HepG2 (cell line): ENCODE data around the gene ACOXL. TPM values are rescaled to one million over a fixed set of nuclear protein-coding genes. Genes with fewer than 3 reads are reported as not detected.

ENCODE experiments used
- ATAC-seq: fragments of 200-7000 bp; cut with Tn5 transposase; 3 replicates; pipeline ENCODE4 v1.9.1; 2020; ENCODE audit warnings: mild to moderate bottlenecking, moderate library complexity
- BruUV-seq: library from RNA; stranded (reverse); fragments of 400-500 nt; replicated peaks from 2 replicates; lab custom pipeline; 2021; lab: Mats Ljungman, UMichigan
- CTCF ChIA-PET: fragments of 300-600 bp; formaldehyde crosslinking; extraction: SDS; loops from one replicate; lab custom pipeline; 2021; ENCODE audit warnings: low total read pairs, inconsistent platforms, low intra/inter-chr PET ratio; lab: Yijun Ruan, JAX
- POLR2A ChIA-PET: fragments of 350-600 bp; sonication (Branson Sonifier 250); formaldehyde crosslinking; loops from one replicate; lab custom pipeline; 2020; ENCODE audit warnings: antibody characterized with exemption, inconsistent platforms; lab: Yijun Ruan, JAX
- DNase-seq: peaks from one replicate; pipeline ENCODE4 v3.0.0-alpha.2; 2015; ENCODE audit warnings: low spot score
- FAIRE-seq: peaks from 3 replicates; lab custom pipeline; 2011; peaks lifted over from hg19 to GRCh38; lab: Jason Lieb, UNC
- H2AFZ ChIP-seq: one replicate; pipeline ENCODE4 v1.6.1; 2011; ENCODE audit warnings: low read length, inconsistent platforms
- H3K27ac ChIP-seq: fragments of 300-600 bp; 3 replicates; pipeline ENCODE4 v1.8.0; 2011; ENCODE audit warnings: mixed run types, mild to moderate bottlenecking, mixed read lengths, low read length, inconsistent platforms; ENCODE audit not compliant: insufficient read depth; ENCODE audit errors: extremely low read length
- H3K27me3 ChIP-seq, 2 experiments: fragments of 200-600 bp in 1 of 2; 2 replicates in 1 of 2; 3 replicates in 1 of 2; pipeline versions ENCODE4 v1.6.0 to v1.8.0; 2011; ENCODE audit warnings: low read length in 2 of 2, mild to moderate bottlenecking in 2 of 2, moderate library complexity in 2 of 2, inconsistent platforms in 1 of 2; ENCODE audit not compliant: insufficient read depth in 2 of 2, control insufficient read depth in 1 of 2
- H3K36me3 ChIP-seq, 2 experiments: fragments of 200-600 bp in 1 of 2; replicated peaks in 1 of 2; 2 replicates in 1 of 2; 3 replicates in 1 of 2; pipeline versions ENCODE4 v1.5.1 to v1.8.0; 2011; ENCODE audit warnings: low read length in 2 of 2, inconsistent platforms in 1 of 2; ENCODE audit not compliant: insufficient read depth in 2 of 2, control insufficient read depth in 1 of 2
- H3K4me1 ChIP-seq: 2 replicates; pipeline ENCODE4 v1.5.1; 2012; ENCODE audit warnings: low read length, inconsistent platforms; ENCODE audit not compliant: insufficient read depth
- H3K4me2 ChIP-seq: 2 replicates; pipeline ENCODE4 v1.6.0; 2011; ENCODE audit warnings: low read depth, low read length, inconsistent platforms
- H3K4me3 ChIP-seq, 3 experiments: fragments of 200-600 bp in 1 of 3; sonication (generic), shearing (Covaris generic) in 1 of 3; replicated peaks in 1 of 3; 2 replicates each; pipeline ENCODE4 v1.5.1; 2011 to 2016; ENCODE audit warnings: low read length in 3 of 3, inconsistent platforms in 2 of 3, low read depth in 2 of 3, mild to moderate bottlenecking in 2 of 3, control low read depth in 1 of 3, mixed read lengths in 1 of 3; ENCODE audit not compliant: insufficient read depth in 1 of 3
- H3K79me2 ChIP-seq: one replicate; pipeline ENCODE4 v1.6.1; 2011; ENCODE audit warnings: low read length, inconsistent platforms; ENCODE audit not compliant: insufficient read depth
- H3K9ac ChIP-seq: 2 replicates; pipeline ENCODE4 v1.6.0; 2011; ENCODE audit warnings: mild to moderate bottlenecking, low read depth, low read length, inconsistent platforms; ENCODE audit not compliant: insufficient read depth
- H3K9me3 ChIP-seq: 2 replicates; pipeline ENCODE4 v1.5.1; 2012; ENCODE audit warnings: mild to moderate bottlenecking, low read length
- H4K20me1 ChIP-seq: 2 replicates; pipeline ENCODE4 v1.6.0; 2011; ENCODE audit warnings: inconsistent platforms, mild to moderate bottlenecking, low read length, moderate library complexity; ENCODE audit not compliant: insufficient read depth
- HOXA7 ChIP-seq: sonication (generic); formaldehyde crosslinking; IDR thresholded peaks from 2 replicates; pipeline ENCODE4 v1.8.1; 2022; ENCODE audit warnings: mild to moderate bottlenecking, missing genetic modification reagents, moderate library complexity
- MEIS1 ChIP-seq: sonication (generic); formaldehyde crosslinking; IDR thresholded peaks from 2 replicates; pipeline ENCODE4 v1.9.0; 2021; ENCODE audit warnings: mild to moderate bottlenecking, missing genetic modification reagents, moderate library complexity, borderline replicate concordance
- NBN ChIP-seq: fragments of 450-650 bp; conservative IDR thresholded peaks from 2 replicates; pipeline ENCODE4 v1.6.1; 2017
- PRDM15 ChIP-seq: sonication (generic); formaldehyde crosslinking; IDR thresholded peaks from 2 replicates; pipeline ENCODE4 v1.4.0; 2020; ENCODE audit warnings: missing genetic modification reagents
- SRSF4 ChIP-seq: fragments of 200-400 bp; formaldehyde crosslinking; IDR thresholded peaks from one replicate; pipeline ENCODE4 v1.6.1; 2018; ENCODE audit warnings: mild to moderate bottlenecking, low read depth, low read length, moderate library complexity; ENCODE audit not compliant: poor library complexity, severe bottlenecking
- SSRP1 ChIP-seq: IDR thresholded peaks from 2 replicates; pipeline ENCODE4 v1.6.1; 2016; ENCODE audit warnings: control low read depth
- ZNF10 ChIP-seq: sonication (generic); formaldehyde crosslinking; IDR thresholded peaks from 2 replicates; pipeline ENCODE4 v1.4.0; 2020; ENCODE audit warnings: mild to moderate bottlenecking, low read depth, missing genetic modification reagents, borderline replicate concordance
- ZNF138 ChIP-seq: sonication (generic); formaldehyde crosslinking; IDR thresholded peaks from 2 replicates; pipeline ENCODE4 v1.5.0; 2020; ENCODE audit warnings: mild to moderate bottlenecking, low read depth, missing genetic modification reagents
- ZNF331 ChIP-seq: sonication (generic); formaldehyde crosslinking; IDR thresholded peaks from 2 replicates; pipeline ENCODE4 v1.4.0; 2020; ENCODE audit warnings: missing genetic modification reagents
- ZNF563 ChIP-seq: sonication (generic); formaldehyde crosslinking; IDR thresholded peaks from 2 replicates; pipeline ENCODE4 v1.8.0; 2022; ENCODE audit warnings: mild to moderate bottlenecking, moderate library complexity, missing genetic modification reagents
- ZNF724P ChIP-seq: sonication (generic); formaldehyde crosslinking; IDR thresholded peaks from 2 replicates; pipeline ENCODE4 v1.8.0; 2022; ENCODE audit warnings: missing genetic modification reagents, borderline replicate concordance
- WGBS: methylation state at CpG from one replicate; pipeline ENCODE4 v1.1.6; 2017; ENCODE audit warnings: low lambda C conversion rate; 5-methylcytosine and 5-hydroxymethylcytosine counted together
- in situ Hi-C: cut with HindIII; loops from 2 replicates; pipeline ENCODE4 v1.10.0; 2017; ENCODE audit warnings: low pct_unique_long_range_greater_than_20kb; ENCODE audit not compliant: extremely low pct_ligation_motif_present
- intact Hi-C: fragments of 100-400 bp; cut with micrococcal nuclease; formaldehyde crosslinking; loops from one replicate; pipeline ENCODE4 v1.10.0; 2022; ENCODE audit not compliant: unreplicated experiment
- polyA plus RNA-seq, 8 experiments: library from polyadenylated mRNA; depleted of rRNA in 3 of 8; stranded (reverse) in 7 of 8; unstranded in 1 of 8; fragments of >200 nt; fragmentation: Illumina TruSeq in 4 of 8; extraction: Trizol in 4 of 8; gene quantifications; 2 replicates each; pipeline versions ENCODE4 v1.2.1 to v1.2.3, GENCODE V29; 2011 to 2016; ENCODE audit warnings: low read depth in 4 of 8, missing spikeins in 1 of 8, mixed read lengths in 1 of 8; ENCODE audit not compliant: insufficient read depth in 1 of 8
- total RNA-seq, 5 experiments: library from RNA; depleted of rRNA; stranded (reverse); fragments of >200 nt; fragmentation: Illumina TruSeq; extraction: Trizol; gene quantifications; 2 replicates each; pipeline ENCODE4 v1.2.3, GENCODE V29; 2016; ENCODE audit warnings: low read depth in 1 of 5
- TF ChIP-seq, protein P1 (sequence below): sonication (generic); formaldehyde crosslinking; IDR thresholded peaks from 2 replicates; pipeline ENCODE4 v1.8.0; 2022; ENCODE audit warnings: mild to moderate bottlenecking, missing genetic modification reagents, borderline replicate concordance

The ACOXL gene
- total and polyA plus RNA-seq, 2 of the 13 experiments (the other 11 are each of a cell fraction or from before 2014, with no cell fraction given): not detected

GRCh38 chr2:110977403-110977802, 245.0 kb downstream of the ACOXL start (continued):
- TF ChIP-seq, protein P1, sequence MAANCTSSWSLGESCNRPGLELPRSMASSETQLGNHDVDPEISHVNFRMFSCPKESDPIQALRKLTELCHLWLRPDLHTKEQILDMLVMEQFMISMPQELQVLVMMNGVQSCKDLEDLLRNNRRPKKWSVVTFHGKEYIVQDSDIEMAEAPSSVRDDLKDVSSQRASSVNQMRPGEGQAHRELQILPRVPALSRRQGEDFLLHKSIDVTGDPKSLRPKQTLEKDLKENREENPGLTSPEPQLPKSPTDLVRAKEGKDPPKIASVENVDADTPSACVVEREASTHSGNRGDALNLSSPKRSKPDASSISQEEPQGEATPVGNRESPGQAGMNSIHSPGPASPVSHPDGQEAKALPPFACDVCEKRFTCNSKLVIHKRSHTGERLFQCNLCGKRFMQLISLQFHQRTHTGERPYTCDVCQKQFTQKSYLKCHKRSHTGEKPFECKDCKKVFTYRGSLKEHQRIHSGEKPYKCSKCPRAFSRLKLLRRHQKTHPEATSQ (CRISPR knock-in tag): no peak
- TF ChIP-seq SSRP1 (CRISPR knock-in tag) (no peak), PRDM15 (CRISPR knock-in tag) (no peak), ZNF563 (CRISPR knock-in tag) (no peak), NBN (no peak), ZNF138 (CRISPR knock-in tag) (no peak)

DNA sequence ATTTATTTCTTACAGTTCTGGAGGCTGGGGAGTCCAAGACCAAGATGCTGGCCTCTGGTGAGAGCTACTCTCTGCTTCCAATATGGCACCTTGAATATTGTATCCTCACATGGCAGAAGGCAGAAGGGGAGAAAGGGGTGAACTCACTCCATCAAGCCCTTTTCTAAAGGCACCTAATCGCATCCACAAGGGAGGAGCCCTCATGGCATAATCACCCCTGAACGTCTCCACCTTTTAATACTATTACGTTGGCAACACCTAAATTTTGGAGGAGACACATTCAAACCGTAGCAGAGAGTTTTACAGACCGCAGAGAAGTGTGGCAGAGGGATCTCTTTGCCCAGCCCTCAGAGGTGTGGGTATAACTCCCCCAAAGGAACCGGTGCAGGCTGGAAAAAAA, 245.8 kb downstream of the ACOXL start:
- in situ Hi-C loops (no loop called here), intact Hi-C loops (no loop called here)
- ChIA-PET POLR2A (no interaction called here), CTCF (no interaction called here)
- no peaks in the 10 kb centered on the region for H3K36me3 ChIP-seq
- WGBS: 27% methylated on average over 6 of the region's 6 CpGs
- no peaks in the 10 kb centered on the region for H3K9me3 ChIP-seq
- no peak for FAIRE-seq
- DNase-seq: no peak
- no peaks in the 10 kb centered on the region for H3K79me2 ChIP-seq
- H3K4me1 ChIP-seq: no peaks in the 10 kb centered on the region
- H3K27ac ChIP-seq: no peak overlapping the region
- no TSS peak for BruUV-seq
- peaks cover 0 to 27% of the 10 kb centered on the region in 2 experiments; a peak in 2 of 5 replicates for H3K27me3 ChIP-seq
- no peak for TF ChIP-seq ZNF10
- no peak for TF ChIP-seq MEIS1 (CRISPR knock-in tag)
- TF ChIP-seq ZNF331 (CRISPR knock-in tag): no peak
- TF ChIP-seq SRSF4: no peak
- no peak for TF ChIP-seq ZNF724P (CRISPR knock-in tag)
- no peak for TF ChIP-seq HOXA7 (CRISPR knock-in tag)
- H3K9ac ChIP-seq: no peak overlapping the region
- ATAC-seq: no peak
- no peak overlapping the region for H3K4me2 ChIP-seq
- no peak overlapping the region for H2AFZ ChIP-seq
- H3K4me3 ChIP-seq: no peak overlapping the region
- no peaks in the 10 kb centered on the region for H4K20me1 ChIP-seq
